AG20443 (cell line): ENCODE measurements around the gene DMWD.

Experiments used
- DNase-seq: peaks from one replicate; pipeline ENCODE4 v3.0.0; 2012; ENCODE audit warnings: low spot score, mixed read lengths

Gene DMWD

GRCh38 chr19:45785097-45785496 lies 7.5 kb downstream of the DMWD start:
- no peak for DNase-seq

GRCh38 chr19:45784096-45784495 lies 8.5 kb downstream of the DMWD start:
- DNase-seq = no peak

DNA sequence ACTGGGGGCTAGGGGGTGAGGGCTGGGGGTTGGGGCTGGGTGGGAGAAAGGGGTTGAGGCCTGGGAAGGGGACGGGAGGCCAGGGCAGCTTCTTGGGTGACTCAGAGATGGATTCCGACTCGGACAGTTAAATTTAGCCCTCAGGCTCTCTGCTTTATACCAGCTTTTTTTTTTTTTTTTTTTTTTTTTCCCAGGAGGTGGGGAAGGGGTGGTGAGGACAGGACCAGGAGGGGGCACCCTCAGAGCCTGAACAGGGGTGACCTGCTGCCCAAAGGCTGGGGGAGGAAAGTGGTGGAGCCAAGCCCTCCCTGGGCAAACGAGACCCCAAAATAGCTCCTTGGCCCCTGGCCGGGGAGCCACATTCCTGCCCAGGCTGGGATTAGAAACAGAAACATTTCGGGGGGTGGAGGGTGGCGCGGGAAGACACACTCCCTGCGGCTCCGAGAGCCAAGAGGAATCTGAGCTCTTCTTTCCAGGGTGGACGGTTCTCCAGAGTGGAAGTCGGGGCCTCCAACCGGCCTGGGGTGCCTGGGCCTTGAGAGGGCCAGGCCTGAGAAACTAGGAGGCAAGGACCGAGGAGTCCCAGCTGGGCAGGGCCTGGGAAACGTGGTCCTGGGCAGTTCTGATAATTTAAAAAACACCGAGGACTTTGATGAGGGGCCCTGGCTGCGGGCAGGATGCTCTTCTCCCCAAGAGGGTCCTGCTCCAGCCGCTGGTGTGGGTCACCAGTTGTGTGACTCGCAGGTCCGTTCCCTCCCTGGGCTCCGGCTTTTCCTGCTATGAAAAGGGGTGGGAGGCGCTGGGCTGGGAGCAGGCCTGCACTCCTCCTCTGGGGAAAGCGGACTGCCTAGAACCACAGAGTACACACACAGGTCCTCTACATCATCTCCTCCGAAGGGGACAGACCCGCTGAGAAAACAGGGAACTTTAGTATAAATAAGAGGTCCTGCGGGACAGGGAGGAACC lies 9.5 kb downstream of the DMWD start:
- DNase-seq = peak; percentile 84

DNA sequence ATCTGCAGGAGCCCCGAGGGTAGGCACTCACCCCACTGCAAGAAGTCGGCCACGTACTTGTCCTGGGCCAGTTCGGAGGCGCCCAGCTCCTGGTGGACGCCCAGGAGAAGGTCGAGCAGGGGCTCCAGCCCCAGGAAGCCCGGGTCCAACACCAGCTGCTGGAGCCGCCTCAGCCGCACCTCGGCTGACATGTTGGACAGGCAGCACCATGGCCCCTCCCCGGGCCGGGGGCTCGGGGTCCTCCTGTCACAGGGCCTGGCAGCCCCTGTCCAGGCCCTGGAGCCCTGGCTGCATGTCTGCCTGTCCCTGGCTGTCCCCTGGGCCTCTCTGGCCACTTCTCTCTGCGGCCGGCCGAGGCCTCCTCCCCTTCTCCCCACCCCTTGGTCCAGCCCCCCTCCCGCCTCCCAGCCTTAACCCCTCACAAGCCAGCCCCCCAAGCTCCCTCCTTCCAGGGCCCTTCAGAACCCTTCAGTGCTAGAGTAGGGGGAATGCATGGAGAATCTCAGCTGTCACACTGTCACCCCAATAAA lies 10.4 kb downstream of the DMWD start, which contains the start of gene DMPK:
Gene DMPK (minus strand): TSS at position 329 of the 530 bp plus-strand sequence. CDS start 138 bp downstream, at position 191.
- peak; percentile 67 for DNase-seq

DNA sequence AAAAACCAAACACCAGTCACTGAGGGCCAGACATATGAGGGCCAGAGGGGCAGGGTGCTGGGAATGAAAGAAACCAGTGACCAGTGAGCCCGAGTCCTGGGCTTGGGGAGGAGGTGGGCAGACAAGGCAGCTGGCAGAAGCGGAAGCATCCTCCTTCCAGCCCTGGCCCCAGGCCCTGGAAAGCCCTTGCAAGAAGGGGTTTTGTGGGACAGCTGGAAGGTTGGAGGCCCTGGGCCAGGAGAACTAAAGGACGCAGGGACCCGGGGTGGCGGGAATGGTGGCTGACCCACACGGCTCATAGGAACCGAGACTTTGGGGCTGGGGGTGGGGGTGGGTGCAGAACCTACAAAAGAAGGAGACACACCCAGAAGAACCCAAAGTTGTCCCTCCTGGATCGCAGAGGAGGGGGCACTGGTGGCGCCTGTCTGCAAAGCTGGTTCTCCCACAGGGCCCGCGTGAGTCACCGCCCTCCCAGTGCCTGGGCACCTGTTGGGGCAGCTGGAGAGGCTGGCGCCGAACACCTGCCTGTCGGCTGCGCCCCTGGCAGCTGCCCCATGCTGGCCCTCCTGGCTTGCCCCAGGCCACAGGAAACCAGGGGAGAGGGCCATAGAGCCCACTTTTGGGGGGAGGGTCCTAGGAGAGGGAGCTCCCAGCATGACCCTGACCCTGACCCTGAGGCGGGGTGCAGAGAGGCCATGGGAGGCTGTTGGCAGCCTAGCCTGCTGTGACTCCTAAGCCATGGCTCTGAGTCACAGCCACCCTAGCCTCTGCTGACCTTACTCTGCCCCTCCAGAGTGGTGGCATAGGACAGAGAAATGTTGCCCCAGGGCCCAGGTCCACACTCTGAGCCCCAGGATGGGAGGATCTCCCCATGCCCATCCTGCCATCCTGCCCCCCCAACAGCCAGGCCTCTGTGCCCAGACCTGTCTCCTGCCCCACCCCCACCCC lies 11.2 kb downstream of the DMWD start:
- no peak for DNase-seq

DNA sequence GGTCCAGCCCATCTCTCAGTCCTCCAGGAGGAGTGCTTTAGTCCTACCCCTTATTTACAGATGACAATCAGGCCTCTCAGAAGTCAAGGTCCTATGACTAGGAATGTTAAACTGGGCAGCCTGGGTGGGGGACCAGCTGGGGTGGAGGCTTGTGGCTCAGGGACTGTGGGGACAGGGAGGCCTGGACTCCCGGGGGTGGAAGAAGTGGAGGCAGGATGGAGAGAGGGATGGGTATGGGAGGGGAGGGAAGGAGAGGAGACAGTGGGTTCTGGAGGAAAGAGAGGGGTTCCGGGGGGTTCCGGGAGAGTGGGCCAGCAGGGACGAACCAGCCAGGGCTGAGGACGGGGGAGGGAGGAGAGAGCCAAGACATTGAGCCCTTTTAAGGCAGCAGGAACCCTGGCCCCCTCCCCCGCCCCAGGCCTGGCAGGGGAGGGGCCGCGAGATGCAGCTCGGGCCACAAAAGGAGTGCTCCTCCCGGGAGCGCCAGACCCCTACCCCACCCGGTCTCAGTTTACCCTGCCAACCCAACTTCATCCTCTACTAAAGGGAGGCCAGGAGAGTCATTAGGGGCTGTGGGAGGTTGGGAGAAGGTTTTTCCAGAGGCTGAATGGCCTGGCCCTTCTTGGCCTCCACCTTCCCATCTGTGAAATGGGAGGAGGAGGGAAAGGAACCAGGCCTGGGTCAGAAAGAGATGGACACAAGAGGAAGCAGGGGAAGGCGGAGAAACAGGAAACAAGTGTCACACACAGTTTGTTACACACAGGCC lies 12.0 kb downstream of the DMWD start:
- no peak for DNase-seq

GRCh38 chr19:45780146-45780447 lies 12.5 kb downstream of the DMWD start:
- no peak for DNase-seq

DNA sequence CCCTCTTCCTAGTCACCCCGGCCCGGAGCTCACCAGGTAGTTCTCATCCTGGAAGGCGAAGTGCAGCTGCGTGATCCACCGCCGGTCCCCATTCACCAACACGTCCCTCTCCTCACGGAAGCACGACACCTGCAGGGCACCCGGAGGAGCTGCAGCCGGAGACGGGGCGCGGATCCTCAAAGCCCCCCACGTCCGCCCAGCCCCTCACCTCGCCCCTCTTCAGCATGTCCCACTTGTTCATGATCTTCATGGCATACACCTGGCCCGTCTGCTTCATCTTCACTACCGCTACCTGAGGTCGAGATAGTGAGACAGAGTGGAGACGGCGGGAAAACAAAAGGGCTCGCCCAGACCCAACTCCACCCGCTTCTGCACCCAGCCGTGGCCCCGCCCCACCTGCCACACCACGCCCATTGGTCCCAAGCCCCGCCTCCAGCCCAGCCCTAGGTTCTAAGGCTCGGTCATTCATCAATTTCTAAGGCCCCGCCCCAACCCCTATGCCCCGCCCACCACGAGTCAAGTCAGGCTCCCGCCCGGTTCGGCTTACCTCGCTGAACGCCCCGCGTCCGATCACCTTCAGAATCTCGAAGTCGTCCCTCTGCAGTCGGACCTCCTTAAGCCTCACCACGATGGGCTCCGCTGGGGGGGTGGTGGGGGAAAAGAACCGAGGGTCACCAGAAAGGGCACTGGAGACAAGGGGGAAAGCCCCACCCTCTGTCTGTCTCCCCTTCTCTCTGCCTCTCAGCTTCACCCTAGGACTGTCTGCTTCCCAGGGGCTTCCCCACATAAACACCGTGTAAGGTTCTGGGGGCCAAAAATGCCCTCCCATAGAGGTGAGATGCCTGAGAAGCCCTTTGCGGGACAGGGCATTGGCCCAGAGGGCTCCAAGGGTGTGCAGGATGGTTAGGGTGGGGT lies 13.2 kb downstream of the DMWD start:
- peak; percentile 82 for DNase-seq

GRCh38 chr19:45778010-45778661 lies 14.5 kb downstream of the DMWD start:
- no peak for DNase-seq

DNA sequence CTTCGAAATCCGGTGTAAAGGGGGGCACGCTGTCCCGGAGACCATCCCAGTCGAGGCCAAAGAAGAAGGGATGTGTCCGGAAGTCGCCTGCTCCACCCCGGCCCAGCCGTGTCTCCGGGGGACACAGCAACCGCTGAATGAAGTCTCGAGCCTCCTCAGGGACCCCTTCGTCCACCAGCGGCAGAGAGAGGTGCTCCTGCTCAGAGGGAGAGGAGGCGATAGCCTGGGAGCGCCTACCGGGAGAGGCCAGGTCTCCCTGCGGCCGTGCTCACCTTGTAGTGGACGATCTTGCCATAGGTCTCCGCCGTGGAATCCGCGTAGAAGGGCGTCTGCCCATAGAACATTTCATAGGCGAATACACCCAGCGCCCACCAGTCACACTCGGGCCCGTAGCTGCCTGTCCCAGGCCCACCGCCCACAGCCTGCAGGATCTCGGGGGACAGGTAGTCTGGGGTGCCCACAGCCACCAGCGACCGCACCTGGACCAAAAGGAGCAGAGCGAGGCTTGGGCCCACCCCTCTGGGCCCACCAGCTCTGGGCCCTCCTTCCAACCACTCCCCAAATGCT lies 15.2 kb downstream of the DMWD start:
- no peak for DNase-seq

DNA sequence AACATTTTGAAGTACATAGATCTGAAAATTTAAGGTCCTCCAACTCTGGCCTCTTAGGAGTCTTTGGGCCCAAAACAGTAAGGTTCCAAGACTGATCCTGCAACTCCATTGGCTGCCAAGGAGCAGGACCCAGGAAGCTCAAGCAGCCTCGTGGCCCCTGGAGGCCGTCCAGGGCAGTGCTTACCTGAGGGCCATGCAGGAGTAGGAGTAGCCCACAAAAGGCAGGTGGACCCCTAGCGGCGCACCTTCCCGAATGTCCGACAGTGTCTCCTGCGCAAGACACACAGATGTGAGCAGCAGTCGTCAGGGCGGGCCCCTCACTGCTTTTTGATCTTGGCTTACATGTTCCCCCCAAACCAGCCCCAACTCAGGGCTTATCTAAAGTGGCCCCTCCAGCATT lies 17.9 kb downstream of the DMWD start:
- DNase-seq = no peak

- DNase-seq = no peak
Measured at GRCh38 chr19:45773384-45773783, 19.3 kb downstream of the DMWD start.

DNA sequence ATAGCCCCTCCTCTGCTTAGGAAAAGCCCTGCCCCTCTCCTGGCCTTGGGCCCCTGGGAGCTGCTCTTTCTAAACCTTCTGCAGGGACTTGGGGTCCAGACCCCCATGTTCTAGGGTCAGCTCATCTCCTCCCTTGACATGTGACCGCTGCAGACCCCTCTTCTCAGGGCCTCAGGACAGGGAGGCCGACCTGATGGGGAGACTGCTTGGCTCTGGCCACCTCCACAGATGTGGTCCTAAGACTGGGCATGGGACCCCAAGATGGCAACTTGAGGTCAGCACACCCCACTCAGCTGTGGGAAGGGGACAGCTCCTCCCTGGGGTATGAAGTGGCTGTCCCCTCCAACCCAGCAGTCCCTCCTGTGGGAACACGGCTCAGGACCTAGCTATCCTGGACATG lies 19.7 kb downstream of the DMWD start:
- DNase-seq = no peak

DNA sequence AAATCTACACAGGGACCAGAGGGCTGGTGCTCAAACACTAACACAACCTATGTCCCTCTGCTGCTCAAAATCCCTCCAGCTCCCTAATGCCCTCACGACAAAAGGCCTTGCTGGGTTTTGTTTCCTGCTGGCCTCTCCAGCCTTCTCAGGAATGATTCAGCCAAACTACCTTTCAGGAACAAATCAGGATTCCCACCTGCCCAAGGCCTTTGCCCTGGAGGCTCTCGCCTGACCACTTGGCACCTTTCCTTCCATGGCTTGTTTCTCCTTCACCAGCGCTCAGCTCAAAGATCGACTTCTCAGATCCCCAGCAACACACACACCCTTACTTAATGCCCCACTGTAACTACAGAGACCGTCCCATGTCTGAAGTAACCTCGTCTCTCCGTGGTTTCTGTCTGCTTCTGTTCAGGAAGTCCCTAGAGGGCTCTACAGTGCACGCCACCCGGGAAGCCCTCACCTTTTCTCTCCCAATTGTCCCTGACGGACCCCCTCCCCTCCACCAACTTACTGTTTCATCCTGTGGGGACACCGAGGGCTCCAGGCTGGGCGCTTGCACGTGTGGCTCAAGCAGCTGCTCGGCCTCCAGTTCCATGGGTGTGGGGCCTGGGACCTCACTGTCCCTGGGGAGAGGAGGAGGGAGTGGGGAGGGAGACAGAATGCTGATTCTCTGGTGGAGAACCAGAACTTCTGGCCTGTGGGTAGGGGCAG lies 20.4 kb downstream of the DMWD start:
- no peak for DNase-seq

DNA sequence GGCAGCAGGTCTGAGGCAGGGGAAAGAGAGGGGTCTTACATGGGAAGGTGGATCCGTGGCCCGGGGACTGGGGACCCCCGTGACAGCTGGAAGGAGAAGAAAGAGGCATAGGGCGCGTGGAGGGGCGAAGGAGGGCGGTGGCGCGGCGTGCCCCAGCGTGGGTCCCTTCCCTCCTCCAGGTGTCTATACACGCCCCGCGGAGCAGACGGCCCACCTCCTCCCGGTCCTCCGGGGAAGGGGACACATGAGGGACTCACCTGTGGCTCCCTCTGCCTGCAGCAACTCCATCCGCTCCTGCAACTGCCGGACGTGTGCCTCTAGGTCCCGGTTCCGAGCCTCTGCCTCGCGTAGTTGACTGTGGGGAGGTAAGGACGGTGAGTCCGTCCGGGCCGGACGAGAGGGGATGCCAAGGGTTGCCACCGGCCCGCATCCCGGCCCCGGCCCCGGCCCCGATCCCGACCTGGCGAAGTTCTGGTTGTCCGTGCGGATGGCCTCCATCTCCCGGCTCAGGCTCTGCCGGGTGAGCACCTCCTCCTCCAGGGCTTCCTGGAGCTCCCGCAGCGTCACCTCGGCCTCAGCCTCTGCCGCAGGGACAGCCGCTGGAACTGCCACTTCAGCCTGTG lies 21.2 kb downstream of the DMWD start:
- no peak for DNase-seq

DNA sequence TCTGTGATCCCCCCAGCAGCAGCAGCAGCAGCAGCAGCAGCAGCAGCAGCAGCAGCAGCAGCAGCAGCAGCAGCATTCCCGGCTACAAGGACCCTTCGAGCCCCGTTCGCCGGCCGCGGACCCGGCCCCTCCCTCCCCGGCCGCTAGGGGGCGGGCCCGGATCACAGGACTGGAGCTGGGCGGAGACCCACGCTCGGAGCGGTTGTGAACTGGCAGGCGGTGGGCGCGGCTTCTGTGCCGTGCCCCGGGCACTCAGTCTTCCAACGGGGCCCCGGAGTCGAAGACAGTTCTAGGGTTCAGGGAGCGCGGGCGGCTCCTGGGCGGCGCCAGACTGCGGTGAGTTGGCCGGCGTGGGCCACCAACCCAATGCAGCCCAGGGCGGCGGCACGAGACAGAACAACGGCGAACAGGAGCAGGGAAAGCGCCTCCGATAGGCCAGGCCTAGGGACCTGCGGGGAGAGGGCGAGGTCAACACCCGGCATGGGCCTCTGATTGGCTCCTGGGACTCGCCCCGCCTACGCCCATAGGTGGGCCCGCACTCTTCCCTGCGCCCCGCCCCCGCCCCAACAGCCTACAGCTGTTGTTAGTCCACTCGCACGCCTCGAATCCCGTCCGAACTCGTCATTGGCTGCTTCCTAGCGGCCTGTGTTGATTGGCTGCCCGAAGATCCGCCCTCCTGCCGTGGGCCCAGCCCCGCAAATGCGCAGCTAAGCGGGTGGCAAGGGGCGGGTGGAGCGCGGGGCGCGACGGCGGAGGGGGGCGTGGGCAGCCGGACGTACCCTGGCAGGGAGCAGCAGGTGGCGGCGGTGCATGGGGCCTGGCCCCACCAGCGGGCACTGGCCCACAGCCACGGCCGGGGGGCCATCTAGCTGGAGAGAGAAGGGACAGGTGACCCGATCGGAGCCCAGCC lies 22.2 kb downstream of the DMWD start:
- peak; percentile 95 for DNase-seq

- no peak for DNase-seq
Measured at GRCh38 chr19:45769821-45770191, 22.8 kb downstream of the DMWD start.
